Measurements from ENCODE around the gene SLC24A4.

GRCh38 chr14:92369097-92369496 lies 46.1 kb downstream of the SLC24A4 start:
- no peak for TF ChIP-seq CTCF (IDR thresholded peaks at IDR 0.05)
- TF ChIP-seq POLR2A (IDR thresholded peaks at IDR 0.05), result no peak
